SK-N-DZ (cell line): Measurements from ENCODE around the gene TPRN.

ENCODE experiments used
- DNase-seq: peaks from one replicate; pipeline ENCODE4 v3.0.0-alpha.2; 2015; ENCODE audit warnings: low spot score

TPRN gene

GRCh38 chr9:137236238-137236935, 35.8 kb upstream of the TPRN start:
- DNase-seq = peak; percentile 87

GRCh38 chr9:137235424-137236237, 35.1 kb upstream of the TPRN start:
- DNase-seq = peak; percentile 61

- no peak for DNase-seq
Observed at GRCh38 chr9:137234758-137235423, 34.4 kb upstream of the TPRN start.

- DNase-seq = no peak
Observed at GRCh38 chr9:137234055-137234697, 33.6 kb upstream of the TPRN start.

GRCh38 chr9:137233143-137233980, 32.8 kb upstream of the TPRN start:
- no peak for DNase-seq

- no peak for DNase-seq
Observed at GRCh38 chr9:137232510-137232909, 32.0 kb upstream of the TPRN start.

- no peak for DNase-seq
Observed at GRCh38 chr9:137232101-137232500, 31.6 kb upstream of the TPRN start.

GRCh38 chr9:137231372-137232039, 31.0 kb upstream of the TPRN start:
- no peak for DNase-seq

GRCh38 chr9:137230705-137231371, 30.3 kb upstream of the TPRN start, which contains the start of gene SLC34A3:
TSS of gene SLC34A3 (plus strand) at chr9:137230901. CDS start at chr9:137231703, 802 bp downstream.
- DNase-seq = no peak

- no peak for DNase-seq
Observed at GRCh38 chr9:137229903-137230704, 29.6 kb upstream of the TPRN start.

- DNase-seq = no peak
Observed at GRCh38 chr9:137228968-137229896, 28.7 kb upstream of the TPRN start.

- DNase-seq = no peak
Observed at GRCh38 chr9:137228506-137228967, 28.0 kb upstream of the TPRN start.

- no peak for DNase-seq
Observed at GRCh38 chr9:137227853-137228505, 27.4 kb upstream of the TPRN start.

- DNase-seq = peak; percentile 84
Observed at GRCh38 chr9:137227054-137227852, 26.7 kb upstream of the TPRN start, which contains the start of gene RNF224. TSS of gene RNF224 (plus strand) at chr9:137227502. CDS start at chr9:137228336, 834 bp downstream.

- no peak for DNase-seq
Observed at GRCh38 chr9:137226338-137227053, 26.0 kb upstream of the TPRN start.
